Glutamatergic neuron (in vitro differentiated cells): ENCODE data around the gene EHD4. TPM values are rescaled to one million over a fixed set of nuclear protein-coding genes. Genes with fewer than 3 reads are reported as not detected.

Experiments used
- DNase-seq: peaks from one replicate; pipeline ENCODE4 v3.0.0; 2022
- H3K27ac Mint-ChIP-seq: one replicate; pipeline ENCODE4 v1.8.0; 2020; ENCODE audit warnings: mild to moderate bottlenecking, mixed read lengths, inconsistent platforms; ENCODE audit not compliant: unreplicated experiment
- H3K27me3 Mint-ChIP-seq: one replicate; pipeline ENCODE4 v1.8.0; 2020; ENCODE audit warnings: mild to moderate bottlenecking, moderate library complexity, mixed read lengths, inconsistent platforms; ENCODE audit not compliant: unreplicated experiment
- H3K36me3 Mint-ChIP-seq: one replicate; pipeline ENCODE4 v1.8.0; 2020; ENCODE audit warnings: mild to moderate bottlenecking, mixed read lengths, inconsistent platforms; ENCODE audit not compliant: unreplicated experiment
- H3K4me1 Mint-ChIP-seq: one replicate; pipeline ENCODE4 v1.8.0; 2020; ENCODE audit warnings: mild to moderate bottlenecking, low read depth, mixed read lengths, inconsistent platforms; ENCODE audit not compliant: unreplicated experiment
- H3K4me3 Mint-ChIP-seq: one replicate; pipeline ENCODE4 v1.8.0; 2020; ENCODE audit warnings: mild to moderate bottlenecking, mixed read lengths, inconsistent platforms; ENCODE audit not compliant: unreplicated experiment
- H3K9me3 Mint-ChIP-seq: one replicate; pipeline ENCODE4 v1.8.0; 2020; ENCODE audit warnings: mild to moderate bottlenecking, moderate library complexity, mixed read lengths, inconsistent platforms; ENCODE audit not compliant: unreplicated experiment
- CTCF ChIP-seq: fragments of 200-600 bp; sonication (generic); IDR thresholded peaks from one replicate; pipeline ENCODE4 v1.5.0; 2021; ENCODE audit not compliant: partially characterized antibody, unreplicated experiment
- total RNA-seq: library from RNA; stranded (reverse); fragmentation: NEBNext Ultra II Directional; extraction: Animal tissue kit (Norgen Biotek cat#: 25700); gene quantifications from one replicate; pipeline ENCODE4 v1.2.1, GENCODE V29; 2021; ENCODE audit not compliant: unreplicated experiment

Gene EHD4
- total RNA-seq, 1 donor from 2014 or later: 4.0 TPM

DNA sequence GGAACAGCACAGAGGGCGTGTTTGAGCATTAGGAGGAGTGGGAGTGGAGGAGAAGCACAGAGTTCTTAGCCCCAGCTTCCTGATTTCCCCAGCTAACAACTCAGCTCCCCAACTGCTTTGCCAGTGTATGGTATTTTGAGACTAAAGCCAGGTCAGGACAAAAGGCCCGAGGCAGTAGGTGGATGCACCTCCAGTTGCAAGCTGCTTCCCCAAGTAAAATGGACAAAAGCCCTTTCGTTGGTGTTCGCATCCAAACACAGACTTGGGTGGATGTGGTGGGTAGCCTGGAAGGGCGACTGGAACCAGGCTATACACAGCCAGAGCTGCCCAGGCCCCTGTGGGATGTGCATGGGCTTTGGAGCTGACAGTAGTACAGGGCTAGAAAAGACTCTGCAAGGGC is 12.3 kb upstream of the EHD4 start:
- no peaks in the 10 kb centered on the region for H3K36me3 Mint-ChIP-seq

GRCh38 chr15:41983621-41984571 is 11.5 kb upstream of the EHD4 start:
- DNase-seq: no peak
- H3K4me3 Mint-ChIP-seq: no peak overlapping the region
- H3K9me3 Mint-ChIP-seq: peaks cover 2% of the 10 kb centered on the region
- H3K27ac Mint-ChIP-seq: no peak overlapping the region
- H3K4me1 Mint-ChIP-seq: no peaks in the 10 kb centered on the region
- no peak for TF ChIP-seq CTCF
- H3K27me3 Mint-ChIP-seq: peaks cover 4% of the 10 kb centered on the region
- H3K36me3 Mint-ChIP-seq: no peaks in the 10 kb centered on the region

More for the DNA sequence above, 12.3 kb upstream of the EHD4 start:
- Mint-ChIP-seq H3K27ac (no peak overlapping the region), H3K4me1 (no peaks in the 10 kb centered on the region), H3K27me3 (peaks cover 4% of the 10 kb centered on the region), H3K9me3 (peaks cover 2% of the 10 kb centered on the region), H3K4me3 (no peak overlapping the region)
- TF ChIP-seq CTCF: no peak
- no peak for DNase-seq

DNA sequence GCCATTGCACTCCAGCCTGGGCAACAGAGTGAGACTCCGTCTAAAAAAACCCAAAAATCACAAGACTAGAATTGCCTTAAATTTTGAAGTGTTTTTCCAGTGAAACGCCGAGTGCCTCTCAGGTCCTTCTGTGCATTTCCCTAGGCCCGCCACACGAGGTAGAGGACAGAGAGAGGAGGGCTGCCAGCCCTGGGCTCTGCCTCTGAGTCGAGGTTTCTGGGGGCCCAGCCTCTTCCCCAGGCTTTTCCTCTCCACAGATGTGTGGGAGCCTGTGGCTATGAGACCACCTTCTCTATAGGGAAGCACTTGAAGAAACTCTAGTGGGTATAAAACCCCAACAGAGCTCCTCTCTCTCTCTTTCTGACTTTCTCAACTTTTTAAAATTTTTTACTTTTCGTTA is 10.9 kb upstream of the EHD4 start:
- peaks cover 4% of the 10 kb centered on the region for H3K27me3 Mint-ChIP-seq
- TF ChIP-seq CTCF: no peak
- H3K4me3 Mint-ChIP-seq: no peak overlapping the region
- DNase-seq: no peak
- H3K36me3 Mint-ChIP-seq: no peaks in the 10 kb centered on the region
- no peaks in the 10 kb centered on the region for H3K4me1 Mint-ChIP-seq
- H3K9me3 Mint-ChIP-seq: peaks cover 2% of the 10 kb centered on the region
- no peak overlapping the region for H3K27ac Mint-ChIP-seq

GRCh38 chr15:41982133-41982930 is 10.0 kb upstream of the EHD4 start:
- Mint-ChIP-seq H3K4me1 (no peaks in the 10 kb centered on the region), H3K4me3 (no peak overlapping the region), H3K27ac (no peak overlapping the region), H3K27me3 (peaks cover 4% of the 10 kb centered on the region), H3K36me3 (no peaks in the 10 kb centered on the region), H3K9me3 (peaks cover 2% of the 10 kb centered on the region)
- no peak for DNase-seq
- no peak for TF ChIP-seq CTCF
